Upper lobe of left lung (tissue), 6 donors: ENCODE results near the gene GALNT18. TPM values are rescaled to one million over a fixed set of nuclear protein-coding genes. Genes with fewer than 3 reads are reported as not detected.

Experiments used
- ATAC-seq, 2 donors: fragments of 200-7000 bp; cut with Tn5 transposase; one replicate each; pipeline ENCODE4 v1.9.1; 2022; ENCODE audit warnings: mild to moderate bottlenecking in 2 of 2, moderate library complexity in 2 of 2; ENCODE audit not compliant: low FRiP score in 2 of 2
- DNase-seq, 2 donors: peaks; one replicate each; pipeline ENCODE4 v3.0.0-alpha.2; 2019 to 2020
- H3K27ac ChIP-seq, 4 donors: fragments of 200-600 bp; sonication (generic); one replicate each; pipeline ENCODE4 v1.5.1; 2016 to 2019
- H3K27me3 ChIP-seq, 4 donors: fragments of 200-600 bp; sonication (generic); one replicate each; pipeline ENCODE4 v1.5.1; 2017 to 2019
- H3K36me3 ChIP-seq, 4 donors: fragments of 200-600 bp; sonication (generic); one replicate each; pipeline ENCODE4 v1.5.1; 2016 to 2019
- H3K4me1 ChIP-seq, 4 donors: fragments of 200-600 bp; sonication (generic); one replicate each; pipeline ENCODE4 v1.5.1; 2018 to 2019
- H3K4me3 ChIP-seq, 4 donors: fragments of 200-600 bp; sonication (generic); one replicate each; pipeline ENCODE4 v1.5.1; 2017 to 2019; ENCODE audit warnings: mild to moderate bottlenecking in 2 of 4, moderate library complexity in 1 of 4
- H3K9me3 ChIP-seq, 4 donors: fragments of 200-600 bp; sonication (generic); one replicate each; pipeline ENCODE4 v1.5.1; 2018 to 2019
- CTCF ChIP-seq, 6 experiments: fragments of 450-650 bp in 4 of 6; fragments of 200-600 bp in 2 of 6; sonication (generic) in 2 of 6; IDR thresholded peaks; one replicate each; pipeline ENCODE4 v1.5.1; 2016 to 2019; ENCODE audit warnings: antibody characterized with exemption in 6 of 6
- EP300 ChIP-seq, 4 donors: sonication (generic); formaldehyde crosslinking; IDR thresholded peaks; one replicate each; pipeline ENCODE4 v1.5.1; 2017; ENCODE audit warnings: antibody characterized with exemption in 4 of 4, control low read depth in 2 of 4
- POLR2A ChIP-seq, 4 donors: fragments of 450-650 bp; IDR thresholded peaks; one replicate each; pipeline ENCODE4 v1.5.1; 2016 to 2017; ENCODE audit warnings: antibody characterized with exemption in 4 of 4, mild to moderate bottlenecking in 2 of 4
- POLR2AphosphoS5 ChIP-seq, 2 donors: sonication (generic); formaldehyde crosslinking; IDR thresholded peaks; one replicate each; pipeline ENCODE4 v1.5.1; 2017; ENCODE audit warnings: antibody characterized with exemption in 2 of 2
- WGBS, 2 donors: methylation state at CpG; one replicate each; pipeline ENCODE4 v1.1.5; 2017 to 2018; 5-methylcytosine and 5-hydroxymethylcytosine counted together
- total RNA-seq, 6 donors: library from RNA; depleted of rRNA in 4 of 6; stranded (reverse); fragments of >200 nt in 4 of 6; gene quantifications; one replicate each; pipeline versions ENCODE4 v1.1.0 to v1.2.1, GENCODE V29; 2016 to 2021
- donor health status: DM: no; HTN: no; CAD: no; lungs with moderate emphysema.
- donor health status: DM: no; HTN: yes; CAD: no; lungs with severe emphysema.

Gene GALNT18
- total RNA-seq, 6 donors from 2014 or later = 48.2 to 115 (median 61.8) TPM

DNA sequence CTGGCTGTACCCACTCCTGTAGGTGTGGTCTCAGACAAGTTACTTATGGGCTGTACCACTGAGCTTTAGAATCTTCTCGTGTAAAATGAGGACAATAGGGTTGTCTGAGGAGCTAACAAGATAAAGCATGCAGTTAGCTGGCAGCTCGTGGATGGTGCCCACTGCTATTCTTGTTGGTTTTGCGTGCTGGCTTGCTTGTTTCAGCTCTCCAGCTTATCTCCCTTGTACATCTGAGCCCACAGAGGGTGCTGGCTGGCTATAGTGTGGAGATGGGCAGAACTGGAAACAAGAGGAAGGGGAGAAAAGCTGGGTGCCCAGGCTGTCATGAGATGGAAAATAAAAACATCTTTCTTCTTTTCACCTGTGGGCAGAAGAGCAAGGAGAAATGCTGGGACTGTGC is 46.5 kb upstream of the GALNT18 start:
- DNase-seq (no peak), ATAC-seq (no peak)
- no peak overlapping the region for H3K27ac ChIP-seq
- H3K36me3 ChIP-seq = no peaks in the 10 kb centered on the region
- no peaks in the 10 kb centered on the region for H3K9me3 ChIP-seq
- 46 to 66% methylated on average over 2 to 3 of the region's 3 CpGs for WGBS, 2 donors
- TF ChIP-seq CTCF (IDR thresholded peaks at IDR 0.05) (no peak), POLR2AphosphoS5 (IDR thresholded peaks at IDR 0.05) (no peak), EP300 (IDR thresholded peaks at IDR 0.05) (no peak), POLR2A (IDR thresholded peaks at IDR 0.05) (no peak)
- no peak overlapping the region for H3K4me3 ChIP-seq
- H3K27me3 ChIP-seq = no peaks in the 10 kb centered on the region
- H3K4me1 ChIP-seq = peaks cover 0 to 3% (median 0%) of the 10 kb centered on the region in 4 donors

GRCh38 chr11:11667056-11667455 is 45.3 kb upstream of the GALNT18 start:
- no peaks in the 10 kb centered on the region for H3K9me3 ChIP-seq
- no peak for DNase-seq
- no peak for TF ChIP-seq POLR2AphosphoS5 (IDR thresholded peaks at IDR 0.05)
- no peak for TF ChIP-seq EP300 (IDR thresholded peaks at IDR 0.05)
- no peak for TF ChIP-seq CTCF (IDR thresholded peaks at IDR 0.05)
- TF ChIP-seq POLR2A (IDR thresholded peaks at IDR 0.05) = no peak
- no peak overlapping the region for H3K4me3 ChIP-seq
- H3K4me1 ChIP-seq = peaks cover 0 to 3% (median 0%) of the 10 kb centered on the region in 4 donors
- H3K27ac ChIP-seq = no peak overlapping the region
- no peaks in the 10 kb centered on the region for H3K36me3 ChIP-seq
- ATAC-seq = no peak
- 90 to 92% methylated on average over 3 of the region's 3 CpGs for WGBS, 2 donors
- no peaks in the 10 kb centered on the region for H3K27me3 ChIP-seq

- no peak for ATAC-seq
- no peaks in the 10 kb centered on the region for H3K36me3 ChIP-seq
- no peaks in the 10 kb centered on the region for H3K9me3 ChIP-seq
- no peaks in the 10 kb centered on the region for H3K27me3 ChIP-seq
- H3K4me3 ChIP-seq = no peak overlapping the region
- no peak for DNase-seq
- 80 to 83% methylated on average over 1 of the region's 1 CpG for WGBS, 2 donors
- H3K27ac ChIP-seq = no peak overlapping the region
- TF ChIP-seq POLR2A (IDR thresholded peaks at IDR 0.05) (no peak), CTCF (IDR thresholded peaks at IDR 0.05) (no peak), EP300 (IDR thresholded peaks at IDR 0.05) (no peak), POLR2AphosphoS5 (IDR thresholded peaks at IDR 0.05) (no peak)
- peaks cover 0 to 3% (median 0%) of the 10 kb centered on the region in 4 donors for H3K4me1 ChIP-seq
These were observed 43.6 kb upstream of the GALNT18 start for GRCh38 chr11:11665407-11665806.

GRCh38 chr11:11663907-11664306 is 42.1 kb upstream of the GALNT18 start:
- Histone ChIP-seq H3K4me3 (no peak overlapping the region), H3K27ac (no peak overlapping the region), H3K4me1 (peaks cover 0 to 1% (median 0%) of the 10 kb centered on the region in 4 donors), H3K27me3 (no peaks in the 10 kb centered on the region), H3K9me3 (no peaks in the 10 kb centered on the region), H3K36me3 (no peaks in the 10 kb centered on the region)
- TF ChIP-seq EP300 (IDR thresholded peaks at IDR 0.05) = no peak
- TF ChIP-seq POLR2A (IDR thresholded peaks at IDR 0.05) = no peak
- no peak for TF ChIP-seq CTCF (IDR thresholded peaks at IDR 0.05)
- no peak for TF ChIP-seq POLR2AphosphoS5 (IDR thresholded peaks at IDR 0.05)
- no peak for DNase-seq
- whole genome bisulfite sequencing, 2 donors = 89 to 91% methylated on average over 4 of the region's 4 CpGs
- ATAC-seq = no peak

DNA sequence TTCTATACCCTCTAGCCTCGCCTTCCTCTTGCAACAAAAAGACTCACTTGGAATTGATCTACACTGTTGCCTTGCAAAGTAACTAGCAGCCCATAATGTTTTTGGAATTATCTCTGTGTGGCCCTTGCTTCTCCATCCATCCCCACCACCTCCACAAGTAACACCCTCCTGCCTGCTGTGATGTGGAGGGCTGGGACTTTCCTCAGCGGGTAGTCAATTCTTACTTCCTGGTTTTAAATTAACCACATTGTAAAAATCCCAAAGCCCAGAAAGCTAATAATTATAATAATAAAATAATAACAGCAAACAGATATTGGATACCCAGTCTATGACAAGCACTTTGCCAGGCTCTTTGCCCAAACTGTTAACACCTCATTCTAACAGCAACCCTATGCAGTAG is 40.8 kb upstream of the GALNT18 start:
- Histone ChIP-seq H3K27ac (no peak overlapping the region), H3K36me3 (no peaks in the 10 kb centered on the region), H3K9me3 (no peaks in the 10 kb centered on the region), H3K4me1 (no peaks in the 10 kb centered on the region), H3K4me3 (no peak overlapping the region), H3K27me3 (no peaks in the 10 kb centered on the region)
- no peak for DNase-seq
- 83 to 87% methylated on average over 2 of the region's 2 CpGs for WGBS, 2 donors
- no peak for ATAC-seq
- TF ChIP-seq CTCF (IDR thresholded peaks at IDR 0.05) = no peak
- no peak for TF ChIP-seq POLR2AphosphoS5 (IDR thresholded peaks at IDR 0.05)
- no peak for TF ChIP-seq EP300 (IDR thresholded peaks at IDR 0.05)
- no peak for TF ChIP-seq POLR2A (IDR thresholded peaks at IDR 0.05)
